NCI-H2196 treated with DMSO at 0.1 percent for 48 hours (cell line): ENCODE results near the gene TYW3.
"Not testable (repeated sequence)": the region's sequence is repeated elsewhere in the genome, so short reads cannot be mapped to it uniquely, and the experiment has no call there.

ENCODE experiments used
- DNase-seq: peaks from one replicate; lab custom pipeline; 2025; ENCODE audit not compliant: unreplicated experiment; lab: John Stamatoyannopoulos, UW

Gene TYW3

DNA sequence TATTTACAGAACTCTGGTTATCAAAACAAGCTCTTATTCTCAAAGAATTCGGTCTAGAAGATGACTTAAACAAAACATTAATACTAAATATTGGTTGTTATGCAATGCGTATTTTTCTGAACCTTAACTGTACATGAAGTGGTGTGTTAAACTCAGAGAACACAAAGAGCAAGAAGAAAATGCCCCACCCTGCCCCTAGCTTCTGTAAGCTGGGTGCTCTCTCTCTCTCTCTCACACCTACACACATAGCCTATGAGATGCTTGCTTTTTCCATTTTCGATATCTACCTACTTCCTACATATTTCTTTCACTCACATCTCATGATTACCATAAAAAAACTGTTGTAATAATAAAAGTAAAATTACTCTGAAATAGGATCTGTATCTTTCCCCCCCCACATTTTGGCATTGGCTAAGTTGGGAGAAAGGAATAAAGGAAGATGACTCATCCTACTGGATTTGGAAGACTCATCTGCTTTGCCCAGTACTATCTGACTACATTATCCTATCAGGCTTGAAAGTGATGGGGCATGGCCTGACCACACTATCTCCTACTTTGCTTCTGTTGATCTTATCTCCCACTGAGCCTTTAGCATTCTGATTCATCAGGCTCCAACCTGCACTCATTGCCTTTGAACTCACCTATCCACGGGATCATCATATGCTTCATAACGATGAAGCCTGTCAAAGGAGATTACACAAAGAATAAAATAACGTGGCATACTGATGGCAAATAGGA lies 3.0 kb upstream of the TYW3 start:
- DNase-seq: no peak

DNA sequence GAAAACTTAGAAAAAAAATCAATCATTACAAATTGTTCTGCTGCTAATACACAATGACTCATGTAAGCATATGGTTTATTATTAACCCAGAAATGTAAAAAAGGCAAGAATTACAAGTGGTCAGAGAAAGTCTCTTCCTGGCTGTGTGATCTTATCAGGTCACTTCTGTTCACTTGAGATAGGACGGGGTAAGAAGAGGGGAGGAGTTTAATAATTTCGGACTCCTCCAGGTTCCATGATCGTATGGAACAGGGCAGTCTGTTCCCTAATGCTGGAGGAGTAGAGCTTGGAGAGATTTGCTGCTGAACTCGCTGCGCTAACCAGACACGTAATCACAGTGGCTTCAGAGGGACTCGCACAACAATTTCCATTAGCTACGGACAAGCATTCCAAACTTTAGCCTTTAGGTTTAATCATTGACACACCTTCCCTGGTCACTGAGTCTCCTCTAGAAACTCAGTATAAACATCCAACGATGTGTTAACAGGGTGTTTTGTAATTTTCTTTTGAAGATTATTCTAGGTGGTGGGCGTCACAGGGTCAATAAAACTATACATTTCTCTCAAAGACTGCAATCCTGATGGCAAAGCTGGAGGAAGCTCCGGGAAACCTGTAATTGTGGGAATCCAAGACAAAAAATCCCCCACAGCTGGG lies 1.4 kb upstream of the TYW3 start:
- DNase-seq: no peak

DNA sequence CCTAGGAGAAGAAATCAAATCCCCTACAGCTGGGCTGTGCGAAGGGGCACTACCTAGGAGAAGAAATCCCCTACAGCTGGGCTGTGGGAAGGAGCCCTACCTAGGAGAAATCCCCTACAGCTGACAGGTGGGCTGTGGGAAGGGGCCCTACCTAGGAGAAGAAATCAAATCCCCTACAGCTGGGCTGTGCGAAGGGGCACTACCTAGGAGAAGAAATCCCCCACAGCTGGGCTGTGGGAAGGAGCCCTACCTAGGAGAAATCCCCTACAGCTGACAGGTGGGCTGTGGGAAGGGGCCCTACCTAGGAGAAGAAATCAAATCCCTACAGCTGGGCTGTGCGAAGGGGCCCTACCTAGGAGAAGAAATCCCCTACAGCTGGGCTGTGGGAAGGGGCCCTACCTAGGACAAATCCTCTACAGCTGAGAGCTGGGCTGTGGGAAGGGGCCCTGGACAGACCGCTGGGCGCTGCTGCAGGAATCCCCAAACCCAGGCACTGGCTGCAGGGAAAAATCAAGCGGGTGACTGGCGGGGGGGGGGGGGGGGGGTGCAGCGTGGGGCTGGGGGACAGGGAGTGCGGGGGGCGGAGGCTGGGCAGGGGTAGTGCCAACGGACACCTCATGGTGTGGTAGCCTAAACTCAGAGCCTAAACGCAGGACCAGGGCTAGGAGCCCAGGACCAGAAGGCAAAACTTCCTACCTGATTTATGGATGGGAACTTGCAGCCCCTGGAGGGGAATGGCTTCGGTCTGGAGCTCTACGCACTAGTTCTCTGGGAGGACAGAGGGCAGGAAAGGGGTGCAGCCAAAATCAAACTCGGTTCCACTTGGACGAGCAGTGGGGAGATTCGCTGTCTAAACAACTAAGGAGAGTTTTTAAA lies 643 bp upstream of the TYW3 start:
- not testable (repeated sequence) for DNase-seq

DNA sequence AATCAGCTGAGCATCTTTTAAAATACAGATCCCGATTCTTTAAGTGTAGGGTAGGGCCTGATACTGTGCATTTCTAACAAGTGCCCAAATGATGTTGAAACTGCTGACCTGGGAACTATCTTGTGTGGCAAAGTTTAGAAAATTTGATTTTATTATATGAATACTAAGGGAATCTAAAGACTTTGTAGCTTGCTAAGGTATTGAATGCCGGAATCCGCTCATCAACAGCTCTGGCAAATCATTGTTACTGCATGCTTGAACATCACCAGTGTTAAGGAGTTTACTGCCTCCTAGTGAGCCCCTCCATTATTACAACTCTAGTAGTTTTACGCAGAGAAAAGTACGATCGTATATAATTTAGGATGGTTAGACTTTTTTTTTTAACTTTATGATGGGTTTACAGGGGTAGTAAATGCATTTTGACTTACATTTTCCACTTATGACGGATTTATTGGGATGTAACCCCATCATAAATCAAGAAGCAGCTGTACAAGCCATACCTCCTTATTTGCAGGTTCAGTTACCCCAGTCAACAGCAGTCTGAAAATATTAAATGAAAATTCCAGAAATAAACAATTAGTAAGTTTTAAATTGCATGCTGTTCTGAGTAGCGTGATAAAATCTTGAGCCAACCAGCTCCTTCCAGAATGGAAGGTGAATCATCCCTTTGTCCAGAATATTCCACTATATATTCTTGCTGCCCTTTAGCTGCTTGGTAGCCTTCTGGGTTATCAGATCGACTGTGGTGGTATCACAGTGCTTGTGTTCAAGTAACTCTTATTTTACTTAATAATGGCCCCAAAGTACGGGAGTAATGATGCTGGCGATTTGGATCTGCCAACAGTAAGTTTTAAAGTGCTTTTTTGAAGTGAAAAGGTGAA lies 892 bp downstream of the TYW3 start:
- peak; percentile 14 for DNase-seq

DNA sequence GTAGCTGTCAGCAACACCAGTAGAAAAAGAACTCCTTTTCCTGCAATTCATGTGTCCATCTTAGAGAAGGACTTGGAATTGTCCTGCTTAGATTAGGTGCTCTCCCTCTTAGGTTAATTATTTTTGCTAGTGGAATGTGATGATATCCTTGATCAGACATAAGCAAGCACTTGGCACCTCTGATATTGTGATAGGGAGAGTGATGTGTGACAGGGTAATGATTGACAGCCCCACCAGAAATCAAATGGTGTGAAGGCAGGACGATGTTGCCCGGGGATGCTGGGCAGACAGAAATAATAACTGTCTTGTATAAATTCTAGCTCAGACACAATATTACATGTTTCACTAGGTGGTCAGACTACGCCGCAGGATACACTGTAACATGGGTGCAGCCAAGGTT lies 4.4 kb downstream of the TYW3 start:
- no peak for DNase-seq

DNA sequence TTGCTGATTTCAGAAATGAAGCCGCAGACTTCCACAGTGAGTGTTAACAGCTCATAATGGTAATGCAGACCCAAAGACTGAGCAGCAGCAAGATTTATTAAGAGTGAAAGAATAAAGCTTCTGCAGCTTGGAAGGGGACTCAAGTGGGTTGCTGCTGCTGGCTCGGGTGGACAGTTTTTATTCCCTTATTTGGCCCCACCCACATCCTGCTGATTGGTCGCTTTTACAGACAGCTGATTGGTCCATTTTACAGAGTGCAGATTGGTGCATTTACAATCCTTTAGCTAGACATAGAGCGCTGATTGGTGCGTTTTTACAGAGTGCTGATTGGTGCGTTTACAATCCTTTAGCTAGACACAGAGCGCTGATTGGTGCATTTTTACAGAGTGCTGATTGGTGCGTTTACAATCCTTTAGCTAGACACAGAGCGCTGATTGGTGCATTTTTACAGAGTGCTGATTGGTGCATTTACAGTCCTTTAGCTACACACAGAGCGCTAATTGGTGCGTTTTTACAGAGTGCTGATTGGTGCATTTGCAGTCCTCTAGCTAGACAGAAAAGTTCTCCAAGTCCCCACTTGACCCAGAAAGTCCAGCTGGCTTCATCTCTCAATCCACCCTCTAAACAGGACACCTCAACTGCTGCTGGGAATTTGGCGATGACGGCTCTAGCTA lies 7.5 kb downstream of the TYW3 start:
- DNase-seq: not testable (repeated sequence)

DNA sequence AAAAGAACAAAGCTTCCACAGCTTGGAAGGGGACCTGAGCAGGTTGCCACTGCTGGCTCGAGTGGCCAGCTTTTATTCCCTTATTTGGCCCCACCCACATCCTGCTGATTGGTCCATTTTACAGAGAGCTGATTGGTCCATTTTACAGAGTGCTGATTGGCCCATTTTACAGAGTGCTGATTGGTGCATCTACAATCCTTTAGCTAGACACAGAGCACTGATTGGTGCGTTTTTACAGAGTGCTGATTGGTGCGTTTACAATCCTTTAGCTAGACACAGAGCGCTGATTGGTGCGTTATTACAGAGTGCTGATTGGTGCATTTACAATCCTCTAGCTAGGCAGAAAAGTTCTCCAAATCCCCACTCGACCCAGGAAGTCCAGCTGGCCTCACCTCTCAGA lies 12.3 kb downstream of the TYW3 start:
- DNase-seq: not testable (repeated sequence)

DNA sequence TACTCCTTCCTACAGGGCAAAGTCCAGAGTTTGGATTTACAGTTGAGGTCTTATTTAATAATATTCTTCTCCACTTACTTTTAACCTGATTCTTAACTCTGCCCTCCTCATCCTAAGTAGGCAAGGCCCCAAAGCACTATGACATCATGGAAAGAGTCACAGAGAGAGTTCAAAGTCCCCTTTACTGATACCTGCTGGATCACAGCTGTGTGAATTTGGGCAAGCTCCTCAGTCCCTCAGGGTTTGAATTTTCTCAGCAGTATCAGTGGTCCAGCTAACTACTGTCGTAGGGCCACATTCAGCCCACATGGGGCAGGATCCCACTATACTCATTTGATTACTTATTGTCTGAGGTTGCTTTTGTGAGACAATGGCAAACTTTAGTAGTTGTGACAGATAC lies 16.0 kb downstream of the TYW3 start:
- no peak for DNase-seq

DNA sequence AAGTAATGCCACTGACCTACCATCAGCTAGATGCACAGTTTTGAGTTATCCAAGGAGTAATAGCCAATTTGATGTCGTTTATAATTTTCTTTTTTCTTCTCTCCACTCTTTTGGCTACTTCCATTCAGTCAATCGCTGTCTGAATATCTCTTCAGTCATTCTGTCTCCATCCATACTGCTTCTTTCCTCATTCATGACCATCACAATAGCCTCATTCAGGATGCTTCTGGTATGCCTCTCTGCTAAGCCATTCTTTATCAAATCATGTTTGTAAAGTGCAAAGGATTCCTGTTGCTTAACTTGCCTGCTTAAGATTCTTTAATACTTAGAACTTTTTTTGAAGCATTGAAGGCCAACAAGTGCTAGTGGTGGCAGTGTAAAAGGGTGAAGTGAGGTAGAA lies 20.2 kb downstream of the TYW3 start:
- no peak for DNase-seq

DNA sequence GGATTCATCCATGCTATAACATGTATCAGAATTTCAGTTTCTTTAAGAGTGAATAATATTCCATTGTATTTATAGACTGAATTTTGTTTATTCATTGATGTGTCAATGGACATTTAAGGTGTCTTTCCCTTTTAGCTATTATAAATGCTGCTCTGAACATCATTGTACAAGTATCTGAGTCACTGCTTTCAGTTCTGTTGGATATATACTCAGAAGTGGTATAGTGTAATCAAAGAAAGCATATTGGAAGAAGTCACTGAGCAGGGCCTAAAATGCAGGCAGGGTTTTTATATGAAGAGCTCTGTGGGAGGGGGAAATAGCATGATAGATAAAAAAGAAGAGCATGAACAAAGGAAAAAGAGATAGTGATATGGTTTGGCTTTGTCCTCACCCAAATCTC lies 22.5 kb downstream of the TYW3 start:
- no peak for DNase-seq

DNA sequence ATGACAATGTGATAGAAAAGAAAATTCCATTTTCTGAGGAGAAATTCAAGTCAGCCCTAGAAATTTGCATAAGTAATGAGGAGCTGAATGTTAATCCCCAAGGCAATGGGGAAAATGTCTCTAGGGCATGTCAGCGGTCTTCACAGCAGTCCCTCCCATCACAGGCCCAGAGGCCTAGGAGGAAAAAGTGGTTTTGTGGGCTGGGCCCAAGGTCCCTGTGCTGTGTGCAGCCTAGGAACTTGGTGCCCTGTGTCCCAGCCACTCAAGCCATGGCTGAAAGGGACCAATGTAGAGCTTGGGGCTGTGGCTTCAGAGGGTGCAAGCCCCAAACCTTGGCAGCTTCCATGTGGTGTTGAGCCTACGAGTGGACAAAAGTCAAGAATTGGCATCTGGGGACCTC lies 23.7 kb downstream of the TYW3 start:
- not testable (repeated sequence) for DNase-seq

DNA sequence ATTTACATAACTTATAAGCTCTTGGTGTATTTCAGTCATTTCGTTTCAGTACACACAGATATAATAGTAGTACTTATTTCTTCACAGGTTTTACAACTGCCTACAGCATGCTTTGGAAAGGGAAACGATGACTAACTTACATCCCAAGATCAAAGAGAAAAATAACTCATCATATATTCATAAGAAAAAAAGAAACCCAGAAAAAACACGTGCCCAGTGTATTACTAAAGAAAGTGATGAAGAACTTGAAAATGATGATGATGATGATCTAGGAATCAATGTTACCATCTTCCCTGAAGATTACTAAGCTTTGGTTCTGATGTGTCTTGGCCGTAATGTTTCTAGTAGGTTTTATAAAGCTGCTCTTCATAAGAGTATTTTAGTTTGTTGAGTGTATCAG lies 30.9 kb downstream of the TYW3 start:
- no peak for DNase-seq

DNA sequence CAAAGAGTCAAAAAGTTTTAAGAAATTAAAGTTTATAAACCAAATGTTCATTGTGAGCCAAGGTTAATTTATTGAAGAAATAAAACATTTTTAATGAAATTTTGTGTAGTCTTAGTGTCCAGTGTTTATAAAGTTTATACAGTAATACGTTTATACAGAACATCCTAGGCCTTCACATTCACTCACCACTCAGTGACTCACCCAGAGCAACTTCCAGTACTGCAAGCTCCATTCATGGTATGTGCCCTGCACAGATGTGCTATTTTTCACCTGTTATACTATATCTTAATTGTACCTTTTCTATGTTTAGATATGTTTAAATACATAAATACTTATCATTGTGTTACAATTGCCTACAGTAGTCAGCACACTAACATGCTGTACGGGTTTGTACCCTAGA lies 33.6 kb downstream of the TYW3 start:
- no peak for DNase-seq

DNA sequence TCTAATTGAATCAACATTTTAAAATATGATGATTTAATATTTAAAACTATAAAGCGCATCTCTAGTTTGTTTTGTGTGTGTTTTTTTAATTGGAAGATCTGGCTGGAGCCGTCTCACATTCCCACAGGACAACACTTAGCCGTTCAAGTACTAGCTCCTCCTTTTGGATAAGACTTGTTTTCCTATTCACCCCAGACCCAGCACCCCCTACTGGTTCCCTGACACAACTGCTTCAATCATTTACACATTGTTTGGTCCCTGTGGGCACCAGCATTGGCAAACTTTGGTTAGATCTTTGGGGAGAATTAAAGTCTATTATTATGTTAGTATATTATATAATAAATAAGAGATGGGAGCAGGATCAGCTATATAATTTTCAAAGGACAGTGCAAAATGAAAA lies 34.5 kb downstream of the TYW3 start:
- DNase-seq: no peak

DNA sequence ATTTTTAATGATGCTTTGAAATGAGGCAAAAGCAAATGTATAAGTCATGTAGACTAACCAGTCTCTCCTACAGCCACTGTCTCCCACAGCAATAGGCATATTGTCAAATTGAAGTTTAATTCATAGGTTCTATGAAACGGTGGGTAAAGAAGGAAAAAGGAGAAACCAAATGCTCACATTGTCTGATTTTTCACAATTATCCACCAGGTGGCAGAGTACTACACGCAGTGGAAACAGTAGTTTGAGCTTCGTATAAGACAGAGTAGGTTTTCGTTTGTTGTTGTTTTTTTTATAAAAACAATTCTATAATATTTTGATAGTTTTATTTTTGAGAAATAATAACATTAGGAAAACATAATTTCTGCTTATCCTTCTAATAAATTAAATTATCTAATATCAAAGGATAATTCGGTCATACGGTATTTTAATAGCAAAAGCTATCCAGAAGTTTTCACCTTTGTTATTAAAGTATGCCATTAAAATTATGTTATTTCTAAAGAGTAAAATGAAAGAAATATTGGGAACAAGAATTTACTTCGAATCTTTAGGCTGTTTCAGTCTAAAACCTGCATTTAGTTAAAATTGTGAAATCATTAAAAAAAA lies 39.1 kb downstream of the TYW3 start:
- peak; percentile 3 for DNase-seq

DNA sequence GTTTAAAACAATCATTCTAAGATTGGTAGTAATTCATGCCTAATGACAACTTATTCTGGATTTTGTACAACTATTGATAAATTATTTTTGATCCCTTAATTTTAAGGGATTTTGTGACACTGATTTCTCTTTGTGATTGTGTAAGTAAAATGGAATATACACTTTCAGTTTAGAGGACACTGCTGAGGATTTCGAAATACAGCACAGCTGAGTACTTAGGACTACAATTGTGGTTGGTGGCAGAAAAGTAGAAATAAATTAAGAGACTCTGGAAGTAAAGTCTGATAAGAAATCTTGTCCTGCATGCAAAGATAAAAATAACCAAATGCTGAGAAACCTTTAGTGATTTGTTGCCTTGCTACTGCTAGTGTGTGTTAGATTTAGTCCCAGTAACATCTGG lies 40.0 kb downstream of the TYW3 start:
- no peak for DNase-seq

DNA sequence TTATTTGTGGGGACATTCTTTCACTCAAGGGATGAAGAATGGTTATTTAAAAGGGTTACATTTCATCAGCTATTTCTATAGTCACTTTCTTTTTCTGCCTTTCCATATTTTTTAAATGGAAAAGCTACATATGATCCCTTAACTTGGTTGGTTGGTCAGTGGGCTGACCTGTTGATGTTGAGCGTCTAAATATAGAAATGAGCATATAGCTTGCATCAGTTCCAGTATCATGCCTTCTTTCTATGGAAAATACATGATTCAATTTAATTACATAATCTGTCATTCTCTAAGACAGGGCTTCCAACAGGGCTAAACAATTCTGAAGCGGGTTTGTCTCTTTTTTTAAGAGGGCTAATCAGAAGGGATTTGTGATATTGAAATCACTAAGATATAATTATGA lies 40.6 kb downstream of the TYW3 start:
- DNase-seq: no peak

DNA sequence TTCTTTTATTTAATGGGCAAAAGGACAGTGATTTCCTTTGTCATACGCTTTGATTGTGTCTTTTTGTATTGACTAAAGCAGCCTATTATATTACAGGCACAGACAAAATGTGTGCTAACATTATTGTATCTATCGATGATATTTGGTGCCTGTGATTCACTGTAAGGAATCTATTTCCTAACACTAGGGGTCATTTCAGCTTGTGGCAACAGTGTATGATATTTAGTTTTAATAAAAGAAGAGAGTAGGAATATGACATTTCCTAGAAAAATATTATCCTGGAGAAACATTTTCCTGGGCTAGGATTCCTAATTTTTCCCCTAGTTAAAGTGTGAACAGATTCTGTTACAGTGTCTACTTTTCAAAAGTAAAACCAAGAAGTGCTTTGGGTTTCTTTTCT lies 42.8 kb downstream of the TYW3 start:
- DNase-seq: no peak

DNA sequence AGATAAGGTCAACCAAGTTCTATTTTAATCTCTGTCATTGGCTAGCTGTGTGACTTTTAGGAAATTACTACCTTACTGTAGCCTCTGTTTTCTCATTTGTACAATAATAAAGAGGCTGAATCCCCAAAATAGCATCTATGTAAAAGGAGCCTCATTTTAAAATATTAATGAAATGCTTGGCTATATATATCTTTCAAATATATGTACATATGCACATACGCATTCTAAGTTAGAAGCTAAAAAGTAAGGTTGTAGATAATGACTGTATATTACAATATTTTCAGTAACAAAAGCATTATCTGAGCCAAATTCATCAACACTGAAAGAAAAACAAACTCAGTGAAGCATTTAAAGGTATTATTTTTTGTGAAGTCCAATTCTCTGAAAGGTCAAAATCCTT lies 44.6 kb downstream of the TYW3 start:
- no peak for DNase-seq

DNA sequence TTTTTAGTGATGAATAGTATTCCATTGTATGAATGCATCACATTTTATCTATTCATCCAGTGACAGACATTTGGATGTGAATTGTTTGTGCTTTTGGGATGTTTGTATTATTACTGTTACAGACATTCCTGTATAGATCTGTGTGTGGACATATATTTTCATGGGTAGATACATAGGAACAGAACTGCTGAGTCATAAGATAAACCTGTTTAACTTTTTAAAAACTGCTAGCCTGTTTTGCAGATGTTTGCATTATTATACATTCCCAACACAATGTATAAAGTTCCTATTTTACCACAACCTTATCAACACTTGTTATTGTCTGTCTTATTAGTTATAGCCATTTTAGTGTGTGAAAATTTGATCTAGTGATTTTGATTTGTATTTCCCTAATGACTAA lies 46.8 kb downstream of the TYW3 start:
- no peak for DNase-seq
